NT2/D1 (cell line): Measurements from ENCODE around the gene RIOX2.

Experiments
- SUZ12 ChIP-seq: IDR thresholded peaks from 2 replicates; pipeline ENCODE4 v1.6.1; 2011; ENCODE audit not compliant: insufficient read length, insufficient read depth; ENCODE audit errors: extremely low read depth
- ZNF274 ChIP-seq: IDR thresholded peaks from 2 replicates; pipeline ENCODE4 v1.6.1; 2011; ENCODE audit warnings: mild to moderate bottlenecking, low read depth, low read length

GRCh38 chr3:98008855-98009254, 36.6 kb upstream of the RIOX2 start:
- TF ChIP-seq ZNF274 (no peak), SUZ12 (no peak)
